Neural crest cell (in vitro differentiated cells): Measurements from ENCODE around the gene ADORA1. TPM values are rescaled to one million over a fixed set of nuclear protein-coding genes. Genes with fewer than 3 reads are reported as not detected.

ENCODE experiments used
- DNase-seq: peaks from one replicate; pipeline ENCODE4 v3.0.0; 2021; ENCODE audit warnings: low read depth, mixed read lengths, low spot score
- H3K27ac Mint-ChIP-seq: one replicate; pipeline ENCODE4 v1.8.0; 2021; ENCODE audit warnings: mild to moderate bottlenecking, mixed read lengths; ENCODE audit not compliant: unreplicated experiment
- H3K27me3 Mint-ChIP-seq: 2 replicates; pipeline ENCODE4 v1.8.0; 2021; ENCODE audit warnings: low read depth, mild to moderate bottlenecking, mixed read lengths
- H3K36me3 Mint-ChIP-seq: 2 replicates; pipeline ENCODE4 v1.8.0; 2021; ENCODE audit warnings: low read depth, mild to moderate bottlenecking, mixed read lengths
- H3K4me1 Mint-ChIP-seq: 2 replicates; pipeline ENCODE4 v1.8.0; 2021; ENCODE audit warnings: mixed read lengths
- H3K4me3 Mint-ChIP-seq: one replicate; pipeline ENCODE4 v1.8.0; 2021; ENCODE audit warnings: mild to moderate bottlenecking, mixed read lengths
- H3K9me3 Mint-ChIP-seq: 2 replicates; pipeline ENCODE4 v1.8.0; 2021; ENCODE audit warnings: mixed read lengths
- CTCF ChIP-seq: fragments of 200-600 bp; sonication (generic); conservative IDR thresholded peaks from 2 replicates; pipeline ENCODE4 v1.5.0; 2021; ENCODE audit warnings: antibody characterized with exemption, mild to moderate bottlenecking
- total RNA-seq: library from RNA; stranded (reverse); gene quantifications from 2 replicates; pipeline ENCODE4 v1.2.1, GENCODE V29; 2021

The ADORA1 gene
- total RNA-seq, 1 donor from 2014 or later = 1.9 TPM

GRCh38 chr1:203151362-203152157 is 24.0 kb downstream of the ADORA1 start:
- TF ChIP-seq CTCF = no peak

GRCh38 chr1:203152158-203153034 is 24.9 kb downstream of the ADORA1 start:
- no peak for TF ChIP-seq CTCF
- peaks cover 2% of the 10 kb centered on the region for H3K9me3 Mint-ChIP-seq
- no peak overlapping the region for H3K4me3 Mint-ChIP-seq
- peaks cover 37% of the 10 kb centered on the region for H3K4me1 Mint-ChIP-seq
- no peaks in the 10 kb centered on the region for H3K36me3 Mint-ChIP-seq
- no peak for DNase-seq
- H3K27ac Mint-ChIP-seq = no peak overlapping the region
- no peaks in the 10 kb centered on the region for H3K27me3 Mint-ChIP-seq

More at GRCh38 chr1:203151362-203152157, 24.0 kb downstream of the ADORA1 start:
- Mint-ChIP-seq H3K27me3 (no peaks in the 10 kb centered on the region), H3K9me3 (no peaks in the 10 kb centered on the region), H3K36me3 (no peaks in the 10 kb centered on the region), H3K27ac (peak overlapping the region; percentile 19), H3K4me3 (no peak overlapping the region), H3K4me1 (peaks cover 42% of the 10 kb centered on the region)
- DNase-seq = no peak

- Mint-ChIP-seq H3K4me1 (peaks cover 34% of the 10 kb centered on the region), H3K9me3 (peaks cover 2% of the 10 kb centered on the region), H3K36me3 (no peaks in the 10 kb centered on the region), H3K4me3 (no peak overlapping the region), H3K27me3 (no peaks in the 10 kb centered on the region), H3K27ac (no peak overlapping the region)
- DNase-seq = no peak
- no peak for TF ChIP-seq CTCF
Observed at GRCh38 chr1:203153051-203153988, 25.8 kb downstream of the ADORA1 start.

GRCh38 chr1:203153989-203154821 is 26.7 kb downstream of the ADORA1 start:
- H3K4me1 Mint-ChIP-seq = peaks cover 32% of the 10 kb centered on the region
- H3K9me3 Mint-ChIP-seq = peaks cover 2% of the 10 kb centered on the region
- no peak overlapping the region for H3K4me3 Mint-ChIP-seq
- no peak for TF ChIP-seq CTCF
- H3K36me3 Mint-ChIP-seq = no peaks in the 10 kb centered on the region
- no peak overlapping the region for H3K27ac Mint-ChIP-seq
- DNase-seq = no peak
- H3K27me3 Mint-ChIP-seq = no peaks in the 10 kb centered on the region
